ENCODE data around the gene DCAF5.
"Not testable (repeated sequence)": the region's sequence is repeated elsewhere in the genome, so short reads cannot be mapped to it uniquely, and the experiment has no call there.

Gene DCAF5

DNA sequence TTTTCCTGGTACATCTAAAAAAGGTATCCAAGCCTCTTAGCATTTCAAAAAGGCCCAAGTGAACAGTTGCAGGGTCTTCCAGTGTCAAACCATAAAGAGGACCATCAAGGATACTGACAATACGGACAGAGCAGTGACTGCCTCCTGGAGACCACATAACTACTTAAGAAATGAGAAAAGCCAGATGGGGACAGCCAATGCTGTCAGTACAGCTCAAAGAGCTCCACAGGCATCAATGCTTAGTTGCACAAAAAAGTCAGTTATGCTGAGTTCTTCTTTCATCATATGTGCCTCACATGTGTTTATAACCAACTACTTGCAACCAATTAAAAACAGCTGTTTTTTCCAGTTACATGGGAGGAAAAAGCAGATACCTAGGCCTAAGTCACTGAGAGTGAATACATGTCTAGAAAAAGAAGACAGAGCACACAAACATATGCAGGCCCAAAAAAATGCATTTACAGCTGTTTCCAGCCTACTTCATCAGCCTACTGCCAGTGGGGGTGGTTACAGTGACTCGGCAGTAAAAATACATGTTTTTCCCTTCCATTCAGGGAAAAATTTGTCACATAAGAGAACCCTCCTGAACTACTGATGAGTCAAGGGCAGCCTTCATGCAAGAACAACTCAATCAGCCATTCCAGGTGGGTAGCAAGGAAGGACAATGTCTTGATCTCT lies 84.0 kb downstream of the DCAF5 start:
- DNase-seq = no peak

DNA sequence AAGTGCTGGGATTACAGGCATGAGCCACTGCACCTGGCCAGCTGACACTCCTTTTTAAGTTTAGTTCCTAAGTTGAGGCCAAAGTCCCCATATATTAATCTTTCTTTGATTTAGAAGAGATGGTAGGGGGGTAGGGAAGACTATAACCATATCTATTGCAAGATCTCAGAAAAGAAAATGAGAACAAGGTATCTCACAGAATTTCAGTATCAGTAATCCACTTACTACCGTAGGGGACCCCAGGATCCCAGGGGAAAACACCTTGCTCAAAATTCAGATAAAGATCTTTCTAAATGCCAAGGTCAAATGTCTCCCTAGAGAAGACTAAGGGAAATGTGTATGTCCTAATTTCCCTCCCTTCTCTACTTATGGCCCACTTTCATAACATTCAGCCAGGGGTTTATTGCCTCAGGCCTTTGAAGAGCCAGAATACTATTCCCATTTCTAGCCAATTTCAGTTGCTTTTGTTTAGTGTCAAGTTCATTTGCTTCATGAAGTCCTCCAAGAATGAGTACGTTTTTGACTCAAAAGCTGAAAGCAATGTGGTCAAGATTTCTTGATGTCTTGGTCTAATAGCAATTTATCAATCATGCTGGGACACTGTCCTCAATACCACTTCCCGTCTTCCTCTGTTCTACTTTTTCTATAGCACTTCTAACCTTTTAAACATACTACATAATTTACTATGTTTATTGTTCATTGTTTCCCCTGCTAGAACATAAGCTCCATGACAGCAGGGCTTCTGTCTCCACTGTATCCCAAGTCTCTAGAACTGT lies 86.3 kb downstream of the DCAF5 start:
- no peak for DNase-seq

DNA sequence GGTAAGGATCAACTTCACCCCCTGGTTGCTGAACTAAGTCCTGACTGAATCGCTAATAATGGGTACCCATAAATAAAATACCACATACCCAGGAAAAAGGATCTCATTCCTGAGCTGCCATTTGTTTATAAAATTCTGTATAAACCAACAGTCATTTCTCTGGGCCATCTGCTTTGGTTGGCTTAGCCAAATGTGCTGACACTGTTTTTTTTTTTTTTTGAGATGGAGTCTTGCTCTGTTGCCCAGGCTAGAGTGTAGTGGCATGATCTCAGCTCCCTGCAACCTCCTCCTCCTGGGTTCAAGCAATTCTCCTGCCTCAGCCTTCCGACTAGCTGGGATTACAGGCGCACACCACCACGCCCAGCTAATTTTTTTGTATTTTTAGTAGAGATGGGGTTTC lies 87.0 kb downstream of the DCAF5 start:
- DNase-seq = not testable (repeated sequence)

DNA sequence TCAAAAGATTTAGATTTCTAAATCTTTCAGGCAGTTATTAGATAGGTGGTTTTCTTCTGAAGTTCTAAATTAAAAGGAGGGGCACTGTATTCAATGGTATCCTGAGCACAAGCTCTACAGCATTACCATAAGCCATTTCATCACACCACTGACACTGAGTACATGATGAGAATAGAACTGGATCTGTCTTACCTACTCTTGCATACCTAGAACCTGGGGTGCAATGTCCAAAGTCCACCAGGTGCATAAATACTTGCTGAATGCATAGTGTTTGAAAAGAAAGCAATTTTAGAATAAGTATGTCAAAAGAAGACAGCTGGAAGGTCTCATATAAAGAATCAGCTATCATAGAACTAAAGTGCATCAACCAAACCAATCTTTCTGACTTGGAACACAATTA lies 88.3 kb downstream of the DCAF5 start:
- no peak for DNase-seq

DNA sequence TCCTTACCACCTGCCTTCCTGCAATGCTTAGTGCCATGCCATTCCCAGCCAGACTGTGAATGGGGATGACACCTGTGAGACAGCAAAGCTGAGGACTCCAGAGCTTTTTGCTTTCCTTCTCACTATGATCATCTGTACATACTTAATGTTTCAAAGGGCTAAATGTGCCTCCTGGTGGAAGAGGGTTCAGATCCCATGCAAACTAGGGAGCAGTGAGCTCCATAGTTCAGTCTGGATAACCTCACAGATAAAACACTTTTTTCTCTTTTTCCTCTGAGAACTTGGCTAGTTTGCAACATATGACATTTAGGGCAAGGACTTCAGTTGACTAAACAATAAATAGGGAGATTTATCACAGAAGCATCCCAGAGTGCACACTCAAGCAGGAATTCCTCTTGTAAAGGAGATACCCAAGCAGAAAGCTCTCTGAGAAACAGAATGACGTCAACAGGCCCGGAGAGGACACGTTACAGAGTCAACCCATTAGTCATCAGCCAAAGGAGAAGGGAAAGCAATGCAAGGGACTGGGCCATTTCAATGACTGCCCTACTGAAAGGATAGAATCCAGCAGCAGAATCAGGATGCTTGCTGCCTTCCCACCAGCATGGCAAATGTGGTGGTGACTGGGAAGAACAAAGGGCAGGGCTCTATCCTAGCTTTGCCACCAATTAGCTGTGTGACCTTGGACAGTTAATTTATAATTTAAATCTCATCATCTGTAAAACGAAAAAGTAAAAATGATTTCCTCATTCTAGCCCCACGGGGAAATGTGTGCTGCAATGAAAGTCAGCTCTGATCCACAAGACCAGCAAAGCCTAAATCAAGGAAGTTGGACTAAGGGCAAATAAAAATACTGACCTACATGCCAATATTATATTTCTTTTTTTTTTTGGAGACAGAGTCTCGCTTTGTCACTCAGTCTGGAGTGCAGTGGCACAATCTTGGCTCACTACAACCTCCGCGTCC lies 93.0 kb downstream of the DCAF5 start:
- no peak for DNase-seq

DNA sequence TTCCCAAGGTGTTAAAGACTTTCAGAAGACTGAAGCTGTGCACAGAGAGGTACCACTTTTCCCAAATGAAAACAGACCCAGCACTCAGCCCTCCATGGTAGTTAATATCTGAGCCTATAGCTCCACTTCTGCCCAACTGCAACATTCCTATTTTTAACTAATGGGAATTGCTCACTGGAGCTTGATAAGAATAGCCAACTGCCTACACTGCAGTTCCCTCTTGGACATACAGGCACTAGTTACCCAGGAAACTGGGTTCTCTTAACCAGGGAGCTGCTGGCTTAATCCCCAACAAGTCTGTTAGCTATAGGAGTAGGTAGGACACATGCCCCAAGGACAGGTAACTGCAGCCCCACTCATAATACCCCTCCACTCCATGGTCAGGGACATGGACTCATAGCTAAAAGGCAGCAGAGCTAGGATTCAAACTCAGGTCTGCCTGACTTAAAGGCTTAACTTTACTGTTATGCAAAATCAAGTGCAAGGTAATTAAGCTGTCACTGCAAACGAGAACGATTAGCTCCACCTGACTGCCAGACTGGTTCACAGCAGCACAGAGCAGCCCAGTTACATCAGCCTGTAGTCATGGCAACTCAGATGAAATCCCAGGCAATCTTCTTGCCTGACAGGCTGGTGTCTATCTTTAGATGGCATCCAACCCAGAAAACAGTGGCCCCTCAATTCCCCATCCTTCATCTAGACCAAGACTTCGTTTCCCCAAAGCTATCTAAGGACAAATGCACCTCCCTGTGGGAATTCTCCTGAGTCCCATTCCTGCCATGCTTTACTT lies 96.7 kb downstream of the DCAF5 start:
- DNase-seq = no peak

DNA sequence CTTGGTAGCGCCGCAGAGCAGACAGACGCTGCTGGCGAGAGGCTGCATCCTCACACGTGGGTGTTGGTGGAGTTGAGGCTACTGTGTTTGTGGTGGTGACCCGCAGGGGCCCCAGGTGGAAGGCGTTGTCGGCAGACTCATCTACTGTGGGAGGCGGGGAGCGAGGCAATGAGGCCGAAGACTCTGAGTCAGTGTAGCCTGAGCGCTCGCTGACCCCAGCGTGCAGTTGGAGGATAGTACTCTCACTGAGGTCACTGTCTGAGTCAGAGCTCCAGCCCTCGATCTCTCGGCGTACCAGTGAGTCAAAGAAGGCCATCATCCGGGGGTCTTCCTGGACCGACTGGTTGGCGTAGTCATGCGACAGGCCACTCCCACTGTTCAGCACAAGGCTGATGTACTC lies 97.8 kb downstream of the DCAF5 start:
- no peak for DNase-seq

DNA sequence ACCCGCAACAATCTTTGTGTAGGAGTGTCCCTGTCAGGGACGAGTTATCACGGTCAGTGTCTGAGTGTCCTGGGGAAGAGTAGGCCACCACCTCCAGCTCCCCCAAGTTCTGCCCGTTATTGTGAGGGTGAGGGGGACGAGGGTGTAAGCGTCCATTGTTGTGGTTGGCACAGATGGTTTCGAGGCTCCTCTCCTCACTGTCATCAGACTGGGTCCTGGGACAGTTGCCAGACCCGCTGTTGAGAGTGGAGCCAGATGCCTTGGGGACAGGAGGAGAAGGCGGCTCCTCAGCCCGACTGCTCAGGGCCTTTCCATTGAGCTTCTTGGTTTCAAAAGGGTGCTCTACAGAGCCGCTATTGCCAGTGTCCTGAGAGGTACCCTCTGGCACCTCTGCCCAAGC lies 98.9 kb downstream of the DCAF5 start:
- no peak for DNase-seq

DNA sequence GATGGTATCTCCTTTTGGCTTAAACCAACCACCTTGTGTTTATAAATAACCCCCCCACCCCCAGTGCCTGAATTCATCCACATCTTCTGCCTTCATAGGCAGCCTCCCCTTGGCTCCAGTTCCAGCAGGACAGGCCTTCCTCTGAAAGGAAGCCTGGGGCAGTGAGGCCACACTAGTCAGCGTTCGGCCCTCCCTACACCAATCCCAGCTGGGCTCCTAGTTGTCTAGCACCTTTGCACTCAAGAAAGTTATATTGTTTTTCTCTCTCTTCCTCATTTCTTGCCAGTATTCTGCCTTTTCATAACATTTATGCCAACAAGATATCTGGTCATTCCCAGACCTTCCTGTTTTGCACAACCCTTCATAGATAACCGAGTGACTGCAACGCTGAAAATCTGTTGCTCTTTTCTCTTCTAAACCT lies 100.7 kb downstream of the DCAF5 start:
- DNase-seq = no peak

DNA sequence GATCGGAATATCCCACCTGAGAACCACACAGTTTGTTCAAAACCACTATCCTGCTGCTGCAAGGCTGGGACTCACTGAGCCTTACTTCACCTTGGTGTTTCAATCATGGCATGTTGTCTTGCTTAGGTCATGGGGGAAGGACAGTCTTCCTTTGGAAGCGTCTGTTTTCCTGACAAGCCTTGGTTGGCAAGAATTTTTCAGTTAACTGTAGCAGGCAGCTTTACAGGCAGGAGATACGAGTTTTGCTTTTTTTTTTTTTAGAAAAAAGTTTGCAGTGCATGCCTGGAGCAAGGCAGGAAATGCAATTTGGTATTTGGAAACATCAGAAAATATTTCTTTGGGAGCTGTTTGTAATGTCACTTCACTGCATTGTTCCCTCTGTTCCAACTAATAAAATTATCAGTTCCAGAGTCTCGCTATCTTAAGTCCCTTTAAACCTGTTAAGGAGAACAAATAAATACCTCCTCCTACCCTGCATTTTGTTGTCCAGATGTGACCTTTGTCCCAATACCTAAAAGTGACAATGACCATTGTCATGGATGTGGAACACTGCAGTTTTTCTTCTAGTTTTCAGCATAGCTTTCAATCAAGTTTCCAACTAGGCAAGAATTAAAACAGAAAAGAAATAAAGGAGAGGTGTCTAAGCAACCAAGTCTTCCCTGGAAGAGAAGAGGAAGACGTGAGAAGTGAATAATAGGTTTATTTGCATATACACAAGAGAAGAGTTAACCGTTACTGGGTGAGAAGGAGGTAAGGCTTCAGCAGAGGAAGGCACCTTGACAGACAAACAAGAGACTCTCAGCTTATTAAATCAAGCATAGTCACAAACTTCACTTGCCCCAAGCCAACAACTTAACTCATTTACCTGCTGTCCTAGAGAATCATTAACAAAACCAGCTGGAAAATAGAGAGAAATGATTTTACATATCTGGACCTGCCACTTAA lies 102.4 kb downstream of the DCAF5 start:
- DNase-seq = no peak

DNA sequence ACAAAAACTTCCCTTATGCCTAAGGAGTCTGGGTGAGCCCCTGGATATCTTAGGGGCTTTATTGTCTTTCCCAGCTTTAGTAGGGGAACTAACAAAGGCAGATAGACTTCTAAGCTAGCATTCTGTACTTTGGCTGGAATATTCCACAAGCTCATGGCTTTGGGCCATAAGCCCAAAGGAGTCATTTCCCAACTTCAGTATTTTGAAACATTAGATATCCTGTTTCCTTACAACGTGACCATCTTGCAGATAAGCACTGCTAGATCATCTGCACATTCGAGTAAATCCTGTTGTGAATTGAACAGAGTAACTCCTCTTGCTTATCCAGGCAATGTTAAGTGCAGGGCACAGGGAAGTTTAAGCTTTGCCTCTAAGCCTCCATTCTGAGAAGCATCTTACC lies 103.2 kb downstream of the DCAF5 start:
- no peak for DNase-seq

DNA sequence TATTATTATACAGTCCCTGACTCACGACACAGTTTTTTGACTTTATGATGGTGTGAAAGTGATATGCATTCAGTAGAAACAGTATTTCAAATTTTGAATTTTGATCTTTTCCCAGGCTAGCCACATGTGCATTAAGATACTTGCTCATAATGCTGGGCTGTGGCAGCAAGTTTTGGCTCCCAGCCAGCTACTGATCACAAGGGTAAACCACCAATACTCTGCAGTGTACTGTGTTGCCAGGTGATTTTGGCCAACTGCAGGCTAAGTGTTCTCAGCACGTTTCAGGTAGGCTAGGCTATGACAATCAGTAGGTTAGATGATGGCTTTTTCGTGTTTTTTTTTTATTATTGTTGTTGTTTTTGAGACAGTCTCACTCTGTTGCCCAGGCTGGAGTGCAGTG lies 104.5 kb downstream of the DCAF5 start:
- DNase-seq = no peak

DNA sequence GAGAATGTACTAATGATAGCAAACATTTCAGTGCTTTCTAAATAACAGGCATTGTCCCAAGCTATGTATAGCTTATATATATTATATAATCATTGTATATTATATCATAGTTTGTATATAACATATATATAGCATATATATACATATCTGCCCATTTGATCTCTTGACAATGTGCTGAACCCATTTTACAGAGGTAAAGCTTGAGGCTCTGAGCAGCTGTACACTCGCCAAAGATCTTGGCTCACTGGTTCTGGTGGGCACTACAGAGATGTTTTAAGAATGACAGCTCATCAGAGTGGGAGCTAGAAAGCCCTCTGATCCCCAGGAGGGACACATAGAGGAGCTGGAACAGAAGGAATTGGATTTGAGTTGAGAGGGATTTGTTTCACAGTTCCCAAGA lies 105.7 kb downstream of the DCAF5 start:
- DNase-seq = no peak

DNA sequence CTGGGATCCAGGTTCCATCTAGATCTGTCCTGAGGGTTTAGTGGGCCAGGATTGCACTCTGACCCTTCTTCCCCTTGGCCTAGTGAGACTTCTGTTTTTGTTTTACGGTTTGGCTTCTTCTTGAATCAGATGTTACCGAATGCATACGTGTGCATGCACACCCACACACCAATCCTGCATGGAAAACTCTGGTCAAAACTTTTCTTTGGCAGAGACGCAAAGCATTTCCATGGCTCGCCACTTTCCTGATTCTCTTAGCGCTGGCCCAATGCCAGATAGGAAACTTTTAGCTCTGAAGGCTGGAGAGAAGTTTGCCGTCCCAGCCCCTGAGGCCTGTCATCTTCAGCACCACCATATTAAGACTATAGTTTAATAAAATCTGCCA lies 106.5 kb downstream of the DCAF5 start:
- DNase-seq = no peak

DNA sequence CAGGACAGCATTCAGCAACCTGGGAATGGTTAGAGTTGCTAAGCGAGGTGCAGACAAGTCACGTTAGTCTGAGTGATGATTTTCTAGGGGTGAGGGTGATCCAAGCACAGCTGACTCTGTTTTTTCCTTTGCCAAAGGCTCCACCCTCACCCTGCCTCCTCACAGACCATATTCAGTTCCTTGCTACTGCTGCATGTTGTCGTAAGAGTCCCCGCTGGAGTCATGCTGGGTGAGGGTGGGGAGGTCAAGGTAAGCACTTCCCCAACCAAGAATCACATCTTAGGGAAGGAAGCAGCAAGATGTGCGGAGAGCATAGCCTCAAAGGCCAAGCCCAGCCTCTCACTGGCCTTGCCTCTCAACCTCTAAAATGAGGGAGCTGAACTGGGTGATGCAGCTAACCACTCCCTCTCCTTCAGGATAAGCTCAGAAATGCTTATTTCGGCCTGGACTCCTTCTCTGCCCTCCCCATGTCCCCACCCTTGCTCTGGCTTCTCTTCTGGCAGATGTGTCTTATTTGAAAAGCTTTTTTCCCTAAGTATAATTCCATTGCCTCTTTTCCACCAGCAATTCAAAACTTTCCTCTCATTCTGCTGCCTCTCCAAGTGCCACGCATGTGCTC lies 107.0 kb downstream of the DCAF5 start:
- no peak for DNase-seq

DNA sequence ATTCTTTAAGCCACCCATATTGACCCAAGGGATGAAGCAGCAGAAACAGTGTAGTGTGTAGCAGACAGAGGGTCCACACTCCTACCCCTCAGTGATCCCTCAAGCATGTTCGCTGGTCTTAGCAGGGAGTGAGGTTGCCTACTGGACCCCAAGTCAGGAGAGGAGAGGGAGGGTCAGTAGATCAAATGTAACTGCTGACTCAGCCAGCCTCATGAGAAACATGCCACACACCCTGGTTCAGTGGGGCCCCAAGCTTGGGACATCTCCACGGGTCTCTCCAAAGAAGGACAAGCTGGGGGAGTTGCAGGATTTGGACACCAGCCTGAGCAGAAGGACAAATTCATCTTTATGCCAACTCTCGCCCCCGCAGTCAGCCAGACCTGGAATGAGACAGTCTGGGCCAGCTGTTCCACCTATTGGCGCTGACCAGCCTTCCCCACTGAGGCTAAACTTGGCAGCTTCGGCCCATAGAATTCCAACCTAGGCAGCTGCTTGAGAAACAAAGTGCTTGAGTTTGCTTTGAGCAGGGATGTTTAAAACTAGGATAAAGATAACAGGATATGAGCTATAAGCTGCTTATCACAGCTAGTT lies 107.9 kb downstream of the DCAF5 start:
- DNase-seq = no peak

DNA sequence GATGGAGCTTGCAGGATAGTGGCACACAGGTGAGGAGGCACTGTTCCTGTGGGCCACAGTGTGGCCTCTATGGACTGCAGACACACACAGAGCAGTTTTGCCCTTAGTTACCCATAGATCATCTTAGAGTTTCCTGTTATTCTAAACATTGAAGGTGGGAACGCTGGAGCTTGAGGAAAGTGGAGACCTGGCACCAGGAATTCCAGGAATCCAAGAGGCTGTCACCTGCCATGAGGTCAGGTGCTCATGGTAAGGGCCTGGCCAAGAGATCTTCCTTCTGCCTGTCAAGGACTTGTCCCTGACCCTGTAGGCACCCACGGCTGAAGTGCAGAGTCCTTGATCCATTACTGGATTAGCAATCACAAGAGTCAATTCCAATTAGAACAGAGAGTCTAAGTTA lies 108.6 kb downstream of the DCAF5 start:
- no peak for DNase-seq

DNA sequence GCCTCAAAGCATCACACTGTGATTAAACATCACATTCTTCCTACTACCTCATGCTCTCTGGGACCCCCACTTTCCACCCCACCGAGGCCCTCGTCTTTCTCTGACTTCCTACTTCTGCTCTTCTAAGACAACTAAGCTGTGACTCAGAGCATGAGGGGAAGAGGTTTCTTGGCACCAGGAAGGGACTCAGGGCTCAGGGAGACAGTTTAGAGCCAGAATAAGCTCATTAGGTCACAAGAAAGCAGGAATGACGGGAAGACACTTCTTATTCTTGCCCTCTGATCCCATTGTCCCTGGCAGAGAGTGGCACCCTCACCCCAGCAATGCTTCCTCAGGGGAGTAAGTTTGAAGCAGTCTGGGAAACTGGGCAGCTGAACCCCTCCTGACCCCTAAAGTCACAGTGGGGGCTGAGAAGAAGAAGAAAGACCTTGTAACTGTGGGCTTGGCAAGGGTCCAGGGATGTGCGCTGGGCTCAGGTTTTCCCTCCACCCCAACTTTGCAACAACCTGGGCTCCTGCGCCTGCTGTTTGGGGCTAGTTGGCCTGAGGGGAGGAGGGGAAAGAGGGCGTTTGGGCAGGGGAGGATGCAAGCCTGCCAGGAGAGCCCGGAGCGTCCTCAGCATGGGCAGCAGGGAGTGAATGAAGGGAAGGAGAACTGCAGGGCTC lies 109.2 kb downstream of the DCAF5 start:
- DNase-seq = no peak

DNA sequence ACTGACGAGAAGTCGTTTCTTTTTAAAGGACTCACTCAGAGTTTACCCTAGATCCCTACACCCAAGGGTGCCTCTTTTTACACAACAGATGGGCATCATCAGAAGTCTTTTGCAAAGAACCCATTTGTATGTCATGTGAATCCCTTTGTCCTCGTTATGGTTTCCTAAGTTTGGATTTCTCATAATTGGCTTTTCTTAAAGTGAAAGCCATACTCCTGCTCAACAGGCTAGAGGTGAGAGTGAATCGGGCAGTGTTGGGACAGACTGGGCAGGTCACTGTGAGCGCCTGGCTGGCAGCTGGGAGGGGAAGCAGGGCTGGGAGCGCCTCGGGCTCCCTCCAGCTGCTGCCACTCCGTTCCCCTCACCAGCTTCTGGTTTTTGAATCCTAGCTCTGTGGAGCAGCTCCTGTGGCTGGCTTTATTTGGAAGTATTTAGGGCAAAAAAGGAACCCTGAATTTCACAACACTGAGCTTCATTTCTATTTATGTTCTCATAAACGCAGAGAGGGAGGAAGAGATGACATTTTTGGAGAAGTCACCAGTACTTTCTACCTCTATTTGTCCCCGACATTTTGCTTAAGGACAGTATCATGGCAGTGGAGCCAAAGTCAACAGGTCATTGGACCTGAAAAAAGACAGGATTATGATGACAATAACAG lies 110.0 kb downstream of the DCAF5 start:
- no peak for DNase-seq

DNA sequence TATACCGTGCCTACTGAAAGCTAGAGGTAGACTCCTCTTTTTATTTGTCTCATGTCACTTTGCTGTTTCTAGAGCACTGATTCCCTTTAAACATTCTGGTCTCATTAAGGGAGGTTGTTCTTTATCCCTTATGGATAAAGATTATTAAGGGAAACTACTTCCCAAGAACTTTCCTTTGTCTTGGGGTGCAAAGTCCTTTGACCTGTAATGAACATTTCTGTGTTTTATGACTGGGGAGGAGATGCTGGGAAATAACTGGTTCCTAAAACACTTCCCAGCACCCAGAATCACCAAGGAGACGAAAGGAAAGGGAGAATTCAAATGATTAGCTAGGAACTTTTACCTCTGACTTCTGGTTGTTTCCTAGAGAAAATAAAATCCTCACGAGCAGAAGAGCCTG lies 110.6 kb downstream of the DCAF5 start:
- DNase-seq = no peak

Measured in activated CD4-positive, CD25-positive, alpha-beta regulatory T cell treated with anti-CD3 and anti-CD28 coated beads, Interleukin-2, amount 50 U/mL, for 72 hours (primary cell).